Adrenal gland (tissue), 12 donors: ENCODE measurements around the gene AHNAK2. TPM values are rescaled to one million over a fixed set of nuclear protein-coding genes. Genes with fewer than 3 reads are reported as not detected.

Source experiments
- DNase-seq, 7 donors: peaks; one replicate each; pipeline ENCODE4 v3.0.0-alpha.2; 2019 to 2020
- H3K27ac ChIP-seq, 5 donors: fragments of 200-600 bp; sonication (generic) in 4 of 5; 1 replicate in 3 of 5; 2 replicates in 2 of 5; pipeline versions ENCODE4 v1.5.1 to v1.8.0; 2016 to 2020; ENCODE audit warnings: mild to moderate bottlenecking in 1 of 5
- H3K27me3 ChIP-seq: fragments of 200-600 bp; 2 replicates; pipeline ENCODE4 v1.8.0; 2021
- H3K36me3 ChIP-seq, 2 donors: fragments of 200-600 bp; replicated peaks in 1 of 2; 1 replicate in 1 of 2; 2 replicates in 1 of 2; pipeline versions ENCODE4 v1.5.1 to v1.8.0; 2018 to 2022
- H3K4me1 ChIP-seq, 2 donors: fragments of 200-600 bp; replicated peaks in 1 of 2; 1 replicate in 1 of 2; 2 replicates in 1 of 2; pipeline versions ENCODE4 v1.5.1 to v1.8.0; 2018 to 2021
- H3K4me3 ChIP-seq, 4 donors: fragments of 200-600 bp; sonication (generic) in 3 of 4; one replicate each; pipeline ENCODE4 v1.5.1; 2016 to 2018
- H3K9me3 ChIP-seq, 3 donors: fragments of 200-600 bp; sonication (generic) in 1 of 3; replicated peaks in 1 of 3; 1 replicate in 2 of 3; 2 replicates in 1 of 3; pipeline versions ENCODE4 v1.5.1 to v1.8.0; 2016 to 2021
- CTCF ChIP-seq, 6 experiments: fragments of 450-650 bp in 4 of 6; fragments of 200-600 bp in 2 of 6; sonication (generic) in 1 of 6; IDR thresholded peaks; 1 replicate in 5 of 6; 2 replicates in 1 of 6; pipeline versions ENCODE4 v1.5.1 to v1.8.0; 2016 to 2021; ENCODE audit warnings: antibody characterized with exemption in 6 of 6, mild to moderate bottlenecking in 2 of 6, moderate library complexity in 1 of 6
- POLR2A ChIP-seq, 2 donors: fragments of 450-650 bp; IDR thresholded peaks; one replicate each; pipeline ENCODE4 v1.6.1; 2017; ENCODE audit warnings: antibody characterized with exemption in 2 of 2, mild to moderate bottlenecking in 2 of 2, moderate library complexity in 1 of 2
- WGBS, 4 donors: extraction: QIAGEN DNeasy Blood & Tissue Kit in 2 of 4; methylation state at CpG; one replicate each; pipeline versions ENCODE4 v1.1.5 to v1.1.7; 2013 to 2017; 5-methylcytosine and 5-hydroxymethylcytosine counted together
- intact Hi-C, 2 donors: fragments of 100-400 bp; cut with DNase I; formaldehyde crosslinking; loops; one replicate each; pipeline versions ENCODE4 v1.14.1 to v1.15.0; 2022 to 2023
- polyA plus RNA-seq, 3 donors: library from polyadenylated mRNA; stranded (reverse); fragments of 200-250 nt in 2 of 3; fragments of 350-450 nt in 1 of 3; fragmentation: Illumina TruSeq in 1 of 3; extraction: RNeasy Lipid Tissue Mini Kit (QIAGEN cat#74804) in 1 of 3; gene quantifications; one replicate each; pipeline ENCODE4 v1.2.3, GENCODE V29; 2013 to 2014
- total RNA-seq, 9 donors: library from RNA; depleted of rRNA in 4 of 9; stranded (reverse); fragments of >200 nt in 4 of 9; fragments of 120-200 nt in 1 of 9; fragmentation: NEBNext Ultra II Directional in 1 of 9; extraction: Animal tissue kit (Norgen Biotek cat#: 25700) in 1 of 9; gene quantifications; one replicate each; pipeline versions ENCODE4 v1.1.0 to v1.2.4, GENCODE V29; 2013 to 2023
- donor health status: healthy with polysubstance abuse.
- donor health status: Bipolar disorder and iron deficiency.
- donor health status: DM: yes; HTN: yes; CAD: no.
- donor health status: DM: no; HTN: no; CAD: no.
- donor health status: DM: no; HTN: no; CAD: no.
- donor health status: DM: yes; HTN: yes; CAD: no.

AHNAK2 gene
- total and polyA plus RNA-seq, 12 donors = 0.67 to 16.0 (median 4.1) TPM

GRCh38 chr14:105021656-105022275, 43.6 kb upstream of the AHNAK2 start:
- Histone ChIP-seq H3K9me3 (no peaks in the 10 kb centered on the region), H3K36me3 (no peaks in the 10 kb centered on the region), H3K4me3 (peak overlapping the region; percentile 34 to 92 (median 74)), H3K27ac (peak overlapping the region; percentile 66 to 85 (median 69)), H3K27me3 (no peaks in the 10 kb centered on the region), H3K4me1 (peaks cover 22 to 39% of the 10 kb centered on the region in 2 donors)
- intact Hi-C loops = no loop called here
- 12 to 13% (median 12%) methylated on average over 20 of the region's 20 CpGs for WGBS, 4 donors
- no peak for TF ChIP-seq POLR2A (IDR thresholded peaks at IDR 0.05)
- TF ChIP-seq CTCF (IDR thresholded peaks at IDR 0.05) = no peak
- DNase-seq = peak; percentile 36 to 69 (median 41)

- peak in 1 of 6 experiments; percentile 19 for TF ChIP-seq CTCF (IDR thresholded peaks at IDR 0.05)
- peak; percentile 50 to 81 for TF ChIP-seq POLR2A (IDR thresholded peaks at IDR 0.05)
- 0% methylated on average over 3 to 115 of the region's 115 CpGs for WGBS, 4 donors
- no peaks in the 10 kb centered on the region for H3K27me3 ChIP-seq
- H3K9me3 ChIP-seq = no peaks in the 10 kb centered on the region
- H3K36me3 ChIP-seq = no peaks in the 10 kb centered on the region
- H3K4me1 ChIP-seq = peaks cover 22 to 39% of the 10 kb centered on the region in 2 donors
- DNase-seq = peak; percentile 96 to 99 (median 98)
- intact Hi-C loops = no loop called here
- peak within 1 kb of the TSS; percentile 67 to 85 (median 70) for H3K27ac ChIP-seq
- H3K4me3 ChIP-seq = peak within 1 kb of the TSS; percentile 38 to 92 (median 87)
These were observed 42.9 kb upstream of the AHNAK2 start, which contains the start of gene CDCA4 for GRCh38 chr14:105020815-105021655. Gene CDCA4, minus strand, starts transcription at chr14:105021083. Its CDS starts 9,154 bp downstream, at chr14:105011929.

- peak in 5 of 7 donors; percentile 18 to 42 (median 34) for DNase-seq
- H3K9me3 ChIP-seq = no peaks in the 10 kb centered on the region
- TF ChIP-seq CTCF (IDR thresholded peaks at IDR 0.05) = no peak
- no peak for TF ChIP-seq POLR2A (IDR thresholded peaks at IDR 0.05)
- intact Hi-C loops = no loop called here
- peak overlapping the region in 4 of 5 donors; percentile 48 to 84 (median 70) for H3K27ac ChIP-seq
- no peaks in the 10 kb centered on the region for H3K27me3 ChIP-seq
- peak overlapping the region in 3 of 4 donors; percentile 38 to 92 (median 85) for H3K4me3 ChIP-seq
- peaks cover 22 to 39% of the 10 kb centered on the region in 2 donors for H3K4me1 ChIP-seq
- 8 to 30% (median 11%) methylated on average over 21 to 75 of the region's 75 CpGs for WGBS, 4 donors
- H3K36me3 ChIP-seq = no peaks in the 10 kb centered on the region
These were observed 42.0 kb upstream of the AHNAK2 start for GRCh38 chr14:105019861-105020814.
